NCI-H187 (cell line): ENCODE results near the gene TMEM132C.

Source experiments
- DNase-seq, 2 experiments: peaks; one replicate each; lab custom pipeline; 2025; lab: John Stamatoyannopoulos, UW

The TMEM132C gene

GRCh38 chr12:128712622-128713021, 445.7 kb downstream of the TMEM132C start:
- no peak for DNase-seq

GRCh38 chr12:128715485-128715884, 448.5 kb downstream of the TMEM132C start:
- no peak for DNase-seq

GRCh38 chr12:128724468-128725046, 457.6 kb downstream of the TMEM132C start:
- no peak for DNase-seq

DNA sequence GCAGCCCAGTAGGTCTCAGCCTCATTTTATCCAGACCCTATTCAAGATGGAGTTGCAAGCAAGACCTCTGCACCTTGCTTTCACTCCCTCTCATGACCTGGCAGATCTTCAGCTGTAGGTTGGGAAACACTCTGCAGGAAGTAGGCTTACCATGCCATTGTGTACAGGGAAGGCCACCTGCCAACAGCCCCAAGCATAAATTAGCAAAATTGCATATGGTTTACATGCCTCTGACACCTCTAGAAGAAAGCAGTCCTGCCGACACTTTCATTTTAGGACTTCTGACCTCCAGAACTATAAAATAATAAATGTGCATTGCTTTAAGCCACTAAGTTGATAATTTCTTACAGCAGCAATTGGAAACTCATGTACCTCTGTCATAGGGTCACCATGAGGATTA, 459.9 kb downstream of the TMEM132C start:
- no peak for DNase-seq

DNA sequence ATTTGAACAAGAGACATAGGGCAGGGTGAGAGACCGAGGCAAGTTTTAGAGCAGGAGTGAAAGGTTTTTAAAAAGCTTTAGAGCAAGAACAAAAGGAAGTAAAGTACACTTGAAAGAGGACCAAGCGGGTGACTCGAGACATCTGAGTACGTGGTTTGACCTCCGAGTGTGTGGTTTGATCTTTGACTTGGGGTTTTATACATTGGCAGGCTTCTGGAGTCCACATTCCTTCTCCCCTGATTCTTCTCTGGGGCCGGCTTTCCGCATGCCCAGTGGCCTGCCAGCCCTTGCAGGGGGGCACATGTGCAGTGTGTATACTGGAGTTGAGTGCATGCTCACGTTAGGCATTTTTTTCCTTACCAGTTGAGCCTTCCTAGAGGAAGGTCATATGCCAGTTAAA, 460.5 kb downstream of the TMEM132C start:
- no peak for DNase-seq

GRCh38 chr12:128727999-128728398, 461.0 kb downstream of the TMEM132C start:
- no peak for DNase-seq

DNA sequence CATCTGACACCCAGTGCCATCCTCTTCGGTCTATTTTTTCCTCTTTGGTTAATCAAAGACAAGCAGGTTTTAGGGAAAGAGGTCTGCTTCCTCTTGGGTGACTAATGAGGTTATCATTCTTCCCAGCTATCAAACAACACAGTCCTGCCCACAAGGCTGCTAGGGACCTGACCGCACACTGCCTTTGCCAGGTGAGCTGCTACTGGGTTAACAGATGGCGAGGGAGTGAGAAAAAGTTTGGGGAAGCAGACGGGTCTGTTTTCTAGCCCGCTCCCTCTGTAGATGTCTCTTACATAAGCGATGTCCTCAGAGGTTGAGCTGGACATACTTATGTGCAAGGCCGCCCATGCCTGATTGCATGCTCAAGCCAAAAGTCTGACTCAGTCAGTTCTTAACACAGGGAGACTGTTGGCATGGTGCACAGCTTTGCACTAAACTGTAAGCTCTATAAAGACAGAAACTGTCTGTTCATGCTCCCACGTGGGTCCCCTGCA, 462.7 kb downstream of the TMEM132C start:
- no peak for DNase-seq

GRCh38 chr12:128734371-128734770, 467.4 kb downstream of the TMEM132C start:
- no peak for DNase-seq

DNA sequence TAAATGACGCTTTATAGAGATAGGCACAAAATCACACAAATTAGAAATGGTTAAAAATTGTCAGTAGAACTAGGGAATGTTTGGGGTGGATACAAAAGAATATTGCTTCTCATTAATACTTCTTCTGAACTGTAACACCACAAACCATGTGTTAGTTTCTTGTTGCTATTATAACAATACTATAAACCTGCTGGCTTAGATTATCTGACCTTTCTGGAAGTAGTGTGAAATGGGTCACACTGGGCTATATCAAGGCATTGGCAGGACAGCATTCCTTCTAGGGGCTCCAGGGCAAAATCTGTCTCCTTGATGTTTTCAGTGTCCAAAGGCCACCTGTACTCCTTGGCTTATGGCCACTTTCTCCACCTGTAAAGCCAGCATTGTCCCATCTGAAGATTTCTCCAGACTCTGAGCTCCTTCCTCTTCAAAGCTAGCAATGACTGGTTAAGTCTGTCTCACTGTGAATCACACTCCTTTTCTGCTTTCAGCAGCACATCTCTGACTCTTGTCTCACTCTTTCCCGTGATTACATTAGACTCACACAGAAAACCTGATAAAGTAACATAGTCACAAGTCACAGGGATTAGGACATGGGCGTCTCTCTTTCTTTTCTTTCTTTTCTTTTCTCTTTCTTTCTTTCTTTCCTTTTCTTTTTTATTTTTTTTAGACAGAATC, 470.5 kb downstream of the TMEM132C start:
- no peak for DNase-seq

DNA sequence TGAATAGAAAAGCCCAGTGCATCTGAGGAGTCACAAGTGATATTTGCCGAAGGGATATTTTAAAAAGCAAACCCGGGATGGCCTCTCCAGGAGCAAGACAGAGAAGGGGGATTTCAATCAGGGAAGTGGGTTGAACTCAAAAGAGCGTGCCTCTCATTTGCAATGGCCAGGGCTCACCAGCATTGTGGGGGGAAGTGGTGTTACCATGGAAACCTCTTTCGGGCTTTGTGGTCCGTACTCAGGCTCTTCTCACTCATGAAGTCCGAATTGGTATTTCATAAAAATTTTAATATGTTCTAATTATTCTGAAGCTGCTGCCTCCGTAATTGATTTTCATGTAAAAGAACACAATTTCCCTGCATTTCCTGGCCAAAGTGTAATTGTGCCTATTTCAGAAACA, 476.9 kb downstream of the TMEM132C start:
- DNase-seq = no peak

GRCh38 chr12:128745772-128746689, 479.1 kb downstream of the TMEM132C start:
- no peak for DNase-seq

GRCh38 chr12:128747441-128747840, 480.5 kb downstream of the TMEM132C start:
- DNase-seq = no peak

DNA sequence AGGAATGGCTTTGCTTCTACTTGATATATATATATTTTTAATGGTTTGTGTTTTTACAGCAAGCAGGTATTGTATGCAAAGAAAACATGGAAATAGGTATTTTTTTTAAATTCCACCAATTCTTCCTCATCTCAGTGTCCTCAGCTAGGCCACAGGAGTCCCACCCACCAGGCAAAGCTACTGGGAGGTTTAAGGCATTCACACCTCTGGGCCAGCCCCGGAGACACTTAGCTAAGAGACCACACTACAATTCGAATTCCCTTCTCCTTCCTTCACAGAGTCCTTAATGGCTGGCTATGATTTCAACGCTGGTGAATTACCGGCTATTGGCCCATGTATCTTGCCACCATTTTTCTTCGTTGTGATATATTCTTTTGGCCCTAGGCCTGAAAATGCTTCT, 485.4 kb downstream of the TMEM132C start:
- no peak for DNase-seq

DNA sequence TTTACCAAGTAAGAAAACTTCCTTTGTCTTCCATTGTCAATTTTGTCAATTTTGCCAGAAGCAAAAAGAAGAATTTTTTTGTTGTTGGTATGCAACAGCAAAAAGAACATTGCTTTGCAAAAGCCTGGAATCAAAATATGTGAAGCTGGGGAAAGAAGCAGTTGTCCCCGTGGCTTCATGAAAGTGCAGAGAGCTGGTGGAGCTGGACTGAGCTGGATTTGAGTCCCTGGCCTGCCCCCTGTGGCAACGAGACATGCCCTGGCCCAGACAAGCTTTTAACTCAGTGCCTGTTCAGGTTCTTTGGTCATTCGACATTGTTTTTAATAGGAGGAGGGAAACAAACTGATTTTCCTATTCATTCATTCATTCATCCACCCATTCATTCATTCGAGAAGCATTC, 486.5 kb downstream of the TMEM132C start:
- DNase-seq = no peak

- no peak for DNase-seq
These were observed 487.3 kb downstream of the TMEM132C start for GRCh38 chr12:128754275-128754674.

DNA sequence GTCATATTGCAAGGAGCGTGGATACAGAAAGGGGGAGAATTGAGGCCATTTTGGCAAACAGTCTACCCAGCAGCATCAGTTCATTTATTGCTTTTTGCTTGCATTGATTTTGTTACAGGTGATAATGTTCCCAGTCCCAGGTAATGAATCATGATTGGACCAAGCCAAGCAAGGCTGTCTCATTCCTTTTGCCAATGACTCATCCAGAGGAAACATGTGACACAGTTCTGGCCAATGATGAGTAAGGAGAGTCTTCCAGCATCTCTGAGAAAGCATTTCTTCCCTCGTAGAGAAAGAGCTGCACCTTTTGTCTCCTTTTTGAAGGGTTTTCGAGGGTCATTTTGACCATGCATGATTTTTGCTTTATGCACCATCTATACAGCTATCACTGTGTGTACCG, 488.6 kb downstream of the TMEM132C start:
- no peak for DNase-seq
